KOPT-K1 (cell line): ENCODE results near the gene KCNA10.

Experiments
- H3K27ac ChIP-seq: fragments of 200-600 bp; sonication (generic); 2 replicates; pipeline ENCODE4 v1.5.1; 2016; ENCODE audit warnings: antibody characterized with exemption, mild to moderate bottlenecking, low read depth, low read length; ENCODE audit not compliant: poor library complexity, severe bottlenecking
- H3K36me3 ChIP-seq: fragments of 200-600 bp; sonication (generic); 2 replicates; pipeline ENCODE4 v1.5.1; 2017; ENCODE audit warnings: antibody characterized with exemption, mild to moderate bottlenecking, low read length, moderate library complexity; ENCODE audit not compliant: insufficient read depth
- H3K9me3 ChIP-seq: fragments of 200-600 bp; sonication (generic); 2 replicates; pipeline ENCODE4 v1.5.1; 2017; ENCODE audit warnings: antibody characterized with exemption, low read length, mild to moderate bottlenecking; ENCODE audit not compliant: insufficient read depth, poor library complexity, severe bottlenecking

Gene KCNA10

DNA sequence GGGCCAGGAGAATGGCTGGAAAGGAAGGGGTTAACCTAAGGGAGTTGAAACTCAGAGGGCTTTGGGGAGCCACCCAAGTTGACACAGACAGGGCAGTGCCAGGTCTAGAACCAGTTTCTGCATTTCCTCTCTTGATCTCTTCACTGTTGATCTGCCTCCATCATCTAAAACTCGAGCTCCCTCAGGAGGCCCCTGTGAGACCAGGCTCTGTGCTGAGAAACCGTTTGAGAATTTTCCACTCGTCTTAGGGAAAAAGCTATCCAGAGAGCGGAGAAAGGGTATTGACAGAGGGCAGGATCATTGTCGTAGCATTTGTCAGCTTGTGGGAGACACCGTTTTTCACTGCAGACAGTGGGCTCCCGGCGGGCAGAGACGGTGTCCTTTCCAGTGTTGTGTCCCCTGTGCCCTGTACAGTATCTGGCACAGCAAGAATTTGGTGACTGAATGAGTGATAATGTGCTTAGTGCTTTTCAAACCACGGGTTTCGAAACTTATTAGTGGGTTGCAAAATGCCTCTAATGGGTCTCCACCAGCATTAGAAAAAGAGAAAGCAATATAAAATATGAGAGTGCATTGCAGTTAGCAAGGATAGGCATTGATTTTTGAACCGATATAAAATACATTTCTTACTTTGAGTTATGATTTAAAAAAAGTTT lies 36.9 kb downstream of the KCNA10 start:
- no peaks in the 10 kb centered on the region for H3K9me3 ChIP-seq
- no peaks in the 10 kb centered on the region for H3K36me3 ChIP-seq
- no peak overlapping the region for H3K27ac ChIP-seq

DNA sequence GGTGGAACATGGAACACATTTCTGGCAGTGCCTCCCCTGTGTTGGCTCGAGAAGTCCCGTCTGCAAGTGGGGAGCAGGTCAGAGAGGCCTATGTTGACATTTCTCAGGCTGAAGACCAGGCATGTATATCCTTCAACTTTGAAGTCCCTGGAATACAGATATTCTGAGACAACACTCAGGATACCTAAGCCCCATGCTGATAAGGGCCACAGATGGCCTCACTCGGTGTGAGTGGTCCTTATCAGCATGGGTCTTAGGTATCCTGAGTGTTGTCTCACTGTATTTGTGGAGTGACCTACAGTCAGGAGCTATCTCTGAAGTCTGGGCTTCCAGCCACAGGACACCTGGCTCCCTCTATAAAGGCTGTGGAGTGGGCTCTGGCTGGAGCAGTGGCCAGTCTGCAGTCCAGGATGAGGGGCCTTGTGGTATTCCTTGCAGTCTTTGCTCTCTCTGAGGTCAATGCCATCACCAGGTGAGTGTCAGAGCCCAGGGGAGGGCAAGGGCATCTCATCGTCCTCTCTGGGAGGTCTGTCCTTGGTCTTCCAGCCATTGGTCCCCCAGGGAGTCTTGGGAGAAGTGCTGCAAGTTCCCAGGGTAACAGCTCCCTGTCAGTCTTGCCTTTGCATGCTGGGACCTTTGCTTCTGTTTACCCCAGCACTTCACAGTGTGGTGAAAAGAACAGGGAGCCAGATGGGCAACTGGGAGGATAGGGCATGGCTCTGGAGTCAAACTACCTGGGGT lies 38.4 kb downstream of the KCNA10 start:
- H3K9me3 ChIP-seq, result no peaks in the 10 kb centered on the region
- H3K36me3 ChIP-seq, result no peaks in the 10 kb centered on the region
- no peak overlapping the region for H3K27ac ChIP-seq

DNA sequence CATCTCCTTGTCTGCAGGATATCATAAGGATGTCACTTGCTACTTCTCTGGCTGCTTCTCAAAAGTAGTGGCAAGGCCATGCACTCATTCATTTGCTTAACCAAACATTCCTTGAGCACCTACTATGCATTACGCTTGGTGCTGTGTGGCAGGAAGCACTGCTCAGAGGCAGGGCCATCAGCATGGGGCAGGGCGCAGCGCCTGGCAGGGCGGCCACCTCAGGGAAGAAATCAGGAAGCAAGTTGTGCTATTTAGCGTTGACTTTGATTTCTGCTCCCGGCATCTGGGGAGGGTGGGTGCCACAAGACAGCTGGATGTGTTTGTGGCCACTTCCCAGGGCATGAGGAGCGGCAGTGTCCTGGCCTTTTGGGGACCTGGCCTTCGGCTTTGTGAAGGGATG lies 40.1 kb downstream of the KCNA10 start:
- no peak overlapping the region for H3K27ac ChIP-seq
- no peaks in the 10 kb centered on the region for H3K36me3 ChIP-seq

DNA sequence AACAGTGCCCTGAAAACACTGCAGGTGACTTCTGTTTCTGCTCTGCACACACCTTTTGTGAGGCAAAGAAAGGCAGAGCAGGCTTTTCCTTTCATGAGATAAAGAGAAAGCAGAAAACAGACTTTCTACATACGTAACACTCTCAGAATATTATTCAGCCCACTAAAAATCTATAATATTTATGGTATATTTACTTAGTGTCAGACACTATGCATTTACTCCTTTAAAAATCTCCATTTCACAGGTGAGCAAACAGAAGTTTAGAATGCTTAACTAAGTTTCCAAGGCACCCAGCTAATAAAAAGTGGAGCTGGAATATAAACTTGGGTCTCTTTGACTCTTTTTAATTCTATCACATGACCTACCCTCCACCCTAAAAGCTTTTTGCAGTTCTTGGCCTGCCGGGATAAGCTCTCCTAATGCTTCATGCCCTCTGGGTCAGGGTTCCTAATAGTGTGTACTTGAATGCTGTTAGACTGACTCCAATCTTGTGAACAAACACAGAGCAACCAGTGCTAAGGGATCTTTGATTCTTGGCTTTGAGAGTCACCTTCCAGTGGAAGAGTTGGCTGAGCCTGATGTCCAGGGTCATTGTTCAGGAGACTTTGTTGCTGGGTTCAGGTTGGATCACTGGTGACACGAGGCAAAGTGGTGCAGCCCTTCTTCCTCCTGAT lies 40.9 kb downstream of the KCNA10 start:
- Histone ChIP-seq H3K36me3 (no peaks in the 10 kb centered on the region), H3K27ac (no peak overlapping the region)

More for the DNA sequence above, 40.1 kb downstream of the KCNA10 start:
- H3K9me3 ChIP-seq, result no peaks in the 10 kb centered on the region

DNA sequence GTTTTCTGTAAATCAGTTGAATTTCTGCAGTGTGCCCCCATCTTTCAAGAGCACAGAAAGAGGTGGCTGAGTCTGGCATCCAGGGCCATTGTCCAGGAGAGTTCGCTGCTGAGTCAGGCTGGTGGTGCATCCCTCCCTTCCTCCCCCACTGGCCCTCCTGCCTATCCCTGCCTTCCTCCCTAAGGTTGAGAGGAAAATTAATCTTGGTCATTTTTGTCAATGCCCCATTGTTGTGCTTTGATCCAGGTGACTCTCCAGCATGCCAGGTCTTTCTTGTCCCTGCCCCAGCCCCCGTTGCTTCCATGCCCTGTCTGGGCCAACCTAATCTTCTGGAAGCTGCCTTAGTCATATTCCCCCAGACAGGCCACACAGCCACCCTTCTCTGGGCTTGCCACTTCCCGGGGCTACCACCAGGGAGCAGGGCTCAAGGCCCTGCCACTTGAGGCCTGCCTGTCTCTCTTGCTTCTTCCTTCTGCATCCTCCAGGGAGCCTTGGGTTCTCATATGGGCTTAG lies 41.5 kb downstream of the KCNA10 start:
- H3K27ac ChIP-seq, result no peak overlapping the region
- H3K36me3 ChIP-seq, result no peaks in the 10 kb centered on the region

More for the DNA sequence above, 40.9 kb downstream of the KCNA10 start:
- H3K9me3 ChIP-seq, result no peaks in the 10 kb centered on the region

DNA sequence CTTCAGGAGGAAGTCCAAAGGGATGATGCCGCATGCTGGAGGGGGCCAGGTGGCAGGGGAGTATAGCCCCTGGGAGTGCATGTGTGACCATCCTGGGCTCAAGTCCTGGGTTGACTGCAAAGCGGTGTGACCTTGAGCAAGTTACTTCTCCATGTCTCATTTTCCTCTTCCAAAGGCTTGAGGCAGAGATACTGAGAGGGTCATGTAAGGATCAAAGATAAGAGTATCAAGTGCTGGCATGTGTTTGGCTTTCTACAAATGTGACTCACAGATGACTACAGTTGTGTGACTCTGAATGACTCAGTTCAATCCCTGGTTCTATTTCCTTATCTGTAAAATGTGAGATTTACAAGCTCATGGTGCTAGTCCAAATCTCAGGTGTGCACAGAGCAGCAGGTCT lies 41.9 kb downstream of the KCNA10 start:
- no peaks in the 10 kb centered on the region for H3K9me3 ChIP-seq
- no peaks in the 10 kb centered on the region for H3K36me3 ChIP-seq
- H3K27ac ChIP-seq, result no peak overlapping the region

More for the DNA sequence above, 41.5 kb downstream of the KCNA10 start:
- H3K9me3 ChIP-seq, result no peaks in the 10 kb centered on the region

DNA sequence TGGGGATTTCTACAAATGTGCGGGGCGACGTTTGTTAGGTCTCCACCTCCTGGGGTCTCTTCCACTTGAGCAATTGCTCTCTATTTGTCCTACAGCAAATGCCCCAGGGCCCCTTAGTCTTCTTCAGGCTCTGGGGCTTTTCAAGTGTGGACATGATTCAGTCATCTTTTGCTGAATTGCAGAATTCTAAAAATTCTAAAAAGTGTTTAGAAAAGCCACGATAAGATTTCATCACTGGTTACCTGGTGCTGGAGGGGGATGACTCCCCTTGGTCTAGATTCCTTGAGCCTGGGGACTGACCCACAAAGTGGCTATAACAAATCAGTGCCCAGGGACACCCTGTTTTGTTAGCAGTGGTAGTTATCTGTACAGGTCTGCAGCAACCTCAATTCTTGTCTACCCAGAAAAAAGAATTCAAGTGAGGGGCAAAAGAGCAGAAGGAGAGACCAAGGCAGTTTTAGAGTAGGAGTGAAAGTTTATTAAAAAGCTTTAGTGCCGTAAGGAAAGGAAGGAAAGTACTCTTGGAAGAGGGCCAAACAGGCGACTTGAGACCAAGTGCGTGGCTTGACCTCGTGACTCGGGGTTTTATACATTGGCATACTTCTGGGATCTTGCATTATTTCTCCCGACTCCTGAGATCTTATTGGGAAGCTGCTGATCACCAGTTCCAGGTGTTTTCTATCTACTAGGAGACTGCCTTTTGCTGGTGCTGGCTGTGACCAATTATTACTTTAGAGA lies 42.8 kb downstream of the KCNA10 start:
- Histone ChIP-seq H3K27ac (no peak overlapping the region), H3K36me3 (no peaks in the 10 kb centered on the region), H3K9me3 (no peaks in the 10 kb centered on the region)

DNA sequence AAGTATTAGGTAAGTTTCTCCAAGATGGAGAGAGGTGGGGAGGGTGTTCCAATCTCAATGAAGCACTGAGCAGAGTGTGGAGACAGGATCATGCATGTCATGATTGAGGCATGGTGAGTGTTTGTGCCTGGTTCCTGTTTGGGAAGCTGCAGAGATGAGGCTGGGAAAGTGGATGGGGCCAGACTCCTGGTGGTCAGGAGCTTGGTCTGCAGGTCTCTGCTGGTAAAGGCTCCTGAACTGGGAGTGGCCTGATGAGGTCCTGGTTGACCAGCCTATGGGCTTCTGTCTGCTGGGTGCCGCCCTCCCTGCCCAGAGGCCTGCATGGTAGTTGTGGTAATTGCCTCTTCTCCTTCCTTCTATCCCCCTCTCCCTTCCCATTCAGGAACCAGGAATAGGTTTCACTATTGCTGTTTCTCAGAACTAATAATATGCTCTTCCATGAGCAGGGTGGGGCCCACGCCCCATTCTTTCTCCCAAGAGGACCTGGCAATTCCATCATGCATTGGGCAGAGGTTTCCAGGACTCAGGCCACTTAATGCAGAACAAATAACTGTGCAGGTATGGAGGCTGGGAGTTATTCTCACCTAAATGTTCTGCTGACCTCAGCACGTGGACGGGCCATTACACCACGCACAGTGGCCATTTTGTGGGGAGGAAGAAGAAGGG lies 43.5 kb downstream of the KCNA10 start:
- no peaks in the 10 kb centered on the region for H3K36me3 ChIP-seq
- H3K27ac ChIP-seq, result no peak overlapping the region

DNA sequence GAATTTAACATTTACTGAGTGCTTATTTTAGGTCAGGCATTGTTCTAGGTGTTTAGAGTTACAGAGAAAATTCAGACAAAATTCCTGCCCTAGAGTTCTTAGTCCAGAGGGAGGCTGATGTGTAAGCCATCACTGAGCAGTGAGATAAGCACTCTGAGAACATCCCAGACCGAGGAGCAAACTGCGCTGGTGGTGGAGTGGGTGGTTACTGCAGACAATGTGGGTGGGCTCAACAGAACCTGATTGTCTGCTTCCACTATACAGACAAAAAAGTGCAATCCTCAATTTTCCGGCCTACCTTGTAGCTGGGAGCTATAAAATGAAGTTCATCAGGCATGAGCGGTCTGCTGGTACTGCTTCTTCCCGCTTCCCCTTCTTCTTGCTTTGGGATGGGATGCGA lies 44.5 kb downstream of the KCNA10 start:
- H3K27ac ChIP-seq, result no peak overlapping the region
- no peaks in the 10 kb centered on the region for H3K36me3 ChIP-seq

More for the DNA sequence above, 43.5 kb downstream of the KCNA10 start:
- no peaks in the 10 kb centered on the region for H3K9me3 ChIP-seq

DNA sequence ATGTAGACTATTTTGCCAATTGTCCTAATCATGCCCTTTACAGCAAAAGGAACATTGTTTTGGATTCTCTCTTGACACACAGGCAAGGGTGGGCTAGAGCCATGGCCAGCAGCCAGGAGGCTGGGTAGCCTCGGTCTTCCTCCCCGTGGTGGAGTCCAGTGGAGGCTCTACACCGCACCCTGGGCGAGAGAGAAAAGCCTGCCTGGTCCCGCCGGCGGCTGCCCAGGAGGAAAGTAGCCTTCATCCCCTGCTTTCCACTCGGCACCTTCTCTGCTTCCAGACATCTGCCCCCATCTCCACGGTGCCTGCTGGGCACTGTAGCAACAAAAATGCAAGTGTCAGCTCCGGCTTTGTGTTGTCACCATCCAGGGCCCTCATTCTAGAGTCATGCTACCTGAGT lies 46.4 kb downstream of the KCNA10 start:
- H3K36me3 ChIP-seq, result no peaks in the 10 kb centered on the region
- H3K27ac ChIP-seq, result no peak overlapping the region
- no peaks in the 10 kb centered on the region for H3K9me3 ChIP-seq

More for the DNA sequence above, 44.5 kb downstream of the KCNA10 start:
- H3K9me3 ChIP-seq, result no peaks in the 10 kb centered on the region

DNA sequence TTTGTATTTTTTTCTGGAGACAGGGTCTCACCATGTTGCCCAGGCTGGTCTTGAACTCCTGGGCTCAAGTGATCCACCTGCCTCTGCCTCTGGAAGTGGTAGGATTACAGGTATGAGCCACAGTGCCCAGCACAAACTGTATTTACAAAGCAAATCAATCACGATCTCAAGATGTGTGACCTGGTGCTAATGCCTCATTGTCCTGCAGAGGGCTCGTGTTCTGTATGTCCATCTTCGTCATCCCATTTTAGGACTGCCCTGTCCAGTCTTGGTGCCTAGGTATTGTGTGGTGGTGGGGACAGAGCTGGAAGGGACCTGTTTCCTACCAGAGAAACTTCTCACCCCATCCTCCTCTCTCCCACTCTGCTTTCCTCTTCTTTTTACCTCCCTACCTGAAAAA lies 47.8 kb downstream of the KCNA10 start:
- H3K27ac ChIP-seq, result no peak overlapping the region
- H3K36me3 ChIP-seq, result no peaks in the 10 kb centered on the region
- no peaks in the 10 kb centered on the region for H3K9me3 ChIP-seq
